Upper lobe of right lung (tissue), 1 donor: Measurements from ENCODE around the gene PAFAH1B2. TPM values are rescaled to one million over a fixed set of nuclear protein-coding genes. Genes with fewer than 3 reads are reported as not detected.
"Not testable (repeated sequence)": the region's sequence is repeated elsewhere in the genome, so short reads cannot be mapped to it uniquely, and the experiment has no call there.

Source experiments
- ATAC-seq: fragments of 200-7000 bp; cut with Tn5 transposase; one replicate; pipeline ENCODE4 v1.9.1; 2020; ENCODE audit warnings: mild to moderate bottlenecking, moderate library complexity
- DNase-seq: peaks from one replicate; pipeline ENCODE4 v3.0.0-alpha.2; 2020
- H3K27ac ChIP-seq: fragments of 200-600 bp; one replicate; pipeline ENCODE4 v1.8.0; 2022
- H3K27me3 ChIP-seq: fragments of 200-600 bp; one replicate; pipeline ENCODE4 v1.8.0; 2022; ENCODE audit warnings: mild to moderate bottlenecking
- H3K36me3 ChIP-seq: fragments of 200-600 bp; one replicate; pipeline ENCODE4 v1.8.0; 2022
- H3K4me1 ChIP-seq: fragments of 200-600 bp; one replicate; pipeline ENCODE4 v1.8.0; 2022
- H3K4me3 ChIP-seq: fragments of 200-600 bp; one replicate; pipeline ENCODE4 v1.8.0; 2022; ENCODE audit warnings: mild to moderate bottlenecking
- H3K9me3 ChIP-seq: fragments of 200-600 bp; one replicate; pipeline ENCODE4 v1.8.0; 2022
- intact Hi-C: fragments of 100-400 bp; cut with DNase I; formaldehyde crosslinking; loops from one replicate; pipeline ENCODE4 v1.11.0; 2022
- total RNA-seq: library from RNA; stranded (reverse); fragmentation: NEBNext Ultra II Directional; extraction: Animal tissue kit (Norgen Biotek cat#: 25700); gene quantifications from one replicate; pipeline ENCODE4 v1.2.1, GENCODE V29; 2021
- TF ChIP-seq, protein P1 (sequence below): fragments of 200-600 bp; IDR thresholded peaks from one replicate; pipeline ENCODE4 v1.8.0; 2022; ENCODE audit warnings: antibody characterized with exemption
- donor health status: DM: no; HTN: yes; CAD: no; lungs with severe emphysema.

Gene PAFAH1B2
- total RNA-seq, 1 donor from 2014 or later: 86.9 TPM

DNA sequence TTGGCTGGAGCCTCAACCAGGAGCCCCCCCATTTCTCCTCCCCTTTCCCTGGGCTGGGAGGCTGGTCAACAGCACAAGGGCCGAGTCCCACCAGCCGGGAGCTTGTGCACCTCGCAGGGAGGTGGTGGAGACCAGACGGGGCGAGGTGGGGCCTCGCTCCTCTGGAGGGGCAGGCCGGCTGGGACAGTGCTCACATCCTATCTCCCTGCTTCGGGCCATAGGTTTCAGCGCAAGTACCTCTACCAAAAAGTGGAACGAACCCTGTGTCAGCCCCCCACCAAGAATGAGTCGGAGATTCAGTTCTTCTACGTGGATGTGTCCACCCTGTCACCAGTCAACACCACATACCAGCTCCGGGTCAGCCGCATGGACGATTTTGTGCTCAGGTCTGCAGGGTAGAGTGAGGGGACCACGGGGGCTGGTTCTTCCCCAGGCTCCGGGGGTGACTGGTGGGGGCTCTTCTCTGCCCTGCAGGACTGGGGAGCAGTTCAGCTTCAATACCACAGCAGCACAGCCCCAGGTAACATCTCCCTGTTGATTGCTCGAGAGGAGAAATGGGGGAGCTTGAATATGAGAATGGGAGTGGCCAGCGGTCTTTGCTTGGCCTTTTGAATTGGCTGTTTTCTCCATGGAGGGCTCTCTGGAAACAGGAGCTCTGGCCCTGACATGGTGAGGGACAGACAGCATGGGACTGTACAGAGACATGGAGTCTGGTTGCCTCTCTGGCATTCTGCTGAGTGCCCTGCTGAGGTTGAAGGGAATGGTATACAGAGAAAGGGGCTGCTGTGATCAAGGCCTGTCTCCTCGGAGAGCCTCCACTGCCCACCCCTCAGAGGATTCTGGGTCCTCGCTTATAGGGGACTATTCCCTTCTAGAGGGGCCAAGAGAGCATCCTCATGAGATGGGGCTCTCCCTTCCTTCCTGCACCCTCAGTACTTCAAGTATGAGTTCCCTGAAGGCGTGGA lies 37.8 kb downstream of the PAFAH1B2 start:
- Histone ChIP-seq H3K36me3 (peaks cover 26% of the 10 kb centered on the region), H3K27me3 (no peaks in the 10 kb centered on the region), H3K4me3 (no peak overlapping the region), H3K4me1 (peaks cover 31% of the 10 kb centered on the region), H3K27ac (no peak overlapping the region), H3K9me3 (no peaks in the 10 kb centered on the region)
- intact Hi-C loops: no loop called here
- DNase-seq: no peak
- TF ChIP-seq, protein P1, sequence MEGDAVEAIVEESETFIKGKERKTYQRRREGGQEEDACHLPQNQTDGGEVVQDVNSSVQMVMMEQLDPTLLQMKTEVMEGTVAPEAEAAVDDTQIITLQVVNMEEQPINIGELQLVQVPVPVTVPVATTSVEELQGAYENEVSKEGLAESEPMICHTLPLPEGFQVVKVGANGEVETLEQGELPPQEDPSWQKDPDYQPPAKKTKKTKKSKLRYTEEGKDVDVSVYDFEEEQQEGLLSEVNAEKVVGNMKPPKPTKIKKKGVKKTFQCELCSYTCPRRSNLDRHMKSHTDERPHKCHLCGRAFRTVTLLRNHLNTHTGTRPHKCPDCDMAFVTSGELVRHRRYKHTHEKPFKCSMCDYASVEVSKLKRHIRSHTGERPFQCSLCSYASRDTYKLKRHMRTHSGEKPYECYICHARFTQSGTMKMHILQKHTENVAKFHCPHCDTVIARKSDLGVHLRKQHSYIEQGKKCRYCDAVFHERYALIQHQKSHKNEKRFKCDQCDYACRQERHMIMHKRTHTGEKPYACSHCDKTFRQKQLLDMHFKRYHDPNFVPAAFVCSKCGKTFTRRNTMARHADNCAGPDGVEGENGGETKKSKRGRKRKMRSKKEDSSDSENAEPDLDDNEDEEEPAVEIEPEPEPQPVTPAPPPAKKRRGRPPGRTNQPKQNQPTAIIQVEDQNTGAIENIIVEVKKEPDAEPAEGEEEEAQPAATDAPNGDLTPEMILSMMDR: no peak
- ATAC-seq: no peak

DNA sequence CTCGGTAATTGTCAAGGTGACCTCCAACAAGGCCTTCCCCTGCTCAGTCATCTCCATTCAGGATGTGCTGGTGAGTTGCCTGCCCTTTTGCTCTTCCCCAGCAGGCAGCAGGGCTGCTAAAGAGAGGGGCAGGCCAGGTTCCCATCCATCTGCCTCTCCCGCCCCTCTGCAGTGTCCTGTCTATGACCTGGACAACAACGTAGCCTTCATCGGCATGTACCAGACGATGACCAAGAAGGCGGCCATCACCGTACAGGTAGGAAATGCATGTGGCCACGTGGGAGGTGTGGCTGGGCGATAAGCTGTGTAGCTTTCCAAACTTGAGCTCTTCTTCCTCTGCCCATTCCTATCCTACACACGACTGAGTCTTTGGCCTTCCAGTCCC lies 38.5 kb downstream of the PAFAH1B2 start:
- Histone ChIP-seq H3K27ac (no peak overlapping the region), H3K4me1 (peaks cover 29% of the 10 kb centered on the region), H3K4me3 (no peak overlapping the region), H3K27me3 (no peaks in the 10 kb centered on the region), H3K9me3 (no peaks in the 10 kb centered on the region), H3K36me3 (peaks cover 26% of the 10 kb centered on the region)
- DNase-seq (no peak), ATAC-seq (no peak)
- TF ChIP-seq, protein P1: no peak
- intact Hi-C loops: no loop called here

DNA sequence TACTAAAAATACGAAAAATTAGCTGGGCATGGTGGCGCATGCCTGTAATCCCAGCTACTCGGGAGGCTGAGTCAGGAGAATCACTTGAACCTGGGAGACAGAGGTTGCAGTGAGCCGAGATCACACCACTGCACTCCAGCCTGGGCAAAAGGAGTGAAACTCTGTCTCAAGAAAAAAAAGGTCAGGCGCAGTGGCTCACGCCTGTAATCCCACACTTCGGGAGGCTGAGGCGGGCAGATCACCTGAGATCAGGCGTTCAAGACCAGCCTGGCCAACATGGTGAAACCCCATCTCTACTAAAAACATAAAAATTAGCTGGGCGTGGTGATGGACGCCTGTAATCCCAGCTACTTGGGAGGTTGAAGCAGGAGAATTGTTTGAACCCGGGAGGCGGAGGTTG lies 39.1 kb downstream of the PAFAH1B2 start:
- H3K4me3 ChIP-seq, ATAC-seq, DNase-seq, H3K9me3 ChIP-seq, H3K27ac ChIP-seq, intact Hi-C loops, H3K27me3 ChIP-seq: not testable (repeated sequence)
- Histone ChIP-seq H3K4me1 (peaks cover 22% of the 10 kb centered on the region), H3K36me3 (peaks cover 26% of the 10 kb centered on the region)

DNA sequence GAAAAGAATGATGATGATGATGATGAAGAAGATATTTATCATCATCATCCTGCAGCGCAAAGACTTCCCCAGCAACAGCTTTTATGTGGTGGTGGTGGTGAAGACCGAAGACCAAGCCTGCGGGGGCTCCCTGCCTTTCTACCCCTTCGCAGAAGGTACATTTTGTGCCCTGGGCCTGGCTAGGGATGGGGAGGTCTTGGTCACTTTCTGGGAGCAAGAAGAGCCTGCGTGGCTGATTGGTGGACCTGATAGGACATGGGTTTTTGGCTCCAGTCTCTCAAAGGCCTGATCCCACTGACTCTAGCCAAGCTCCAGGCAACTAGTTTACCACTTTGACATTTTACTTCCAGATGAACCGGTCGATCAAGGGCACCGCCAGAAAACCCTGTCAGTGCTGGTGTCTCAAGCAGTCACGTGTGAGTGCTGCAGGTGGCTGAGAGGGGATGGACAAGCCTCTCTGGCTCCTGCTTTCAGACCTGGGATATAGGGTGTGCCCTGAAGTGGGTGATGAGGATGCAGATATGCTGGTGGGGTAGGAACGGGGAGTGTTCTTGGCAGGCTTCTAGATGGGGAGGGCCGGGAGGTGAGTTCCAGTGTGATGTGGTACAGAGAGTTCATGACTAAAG lies 39.8 kb downstream of the PAFAH1B2 start:
- H3K27me3 ChIP-seq: no peaks in the 10 kb centered on the region
- H3K4me3 ChIP-seq: no peak overlapping the region
- DNase-seq (no peak), ATAC-seq (peak; percentile 35)
- peaks cover 22% of the 10 kb centered on the region for H3K4me1 ChIP-seq
- TF ChIP-seq, protein P1: no peak
- intact Hi-C loops: no loop called here
- H3K27ac ChIP-seq: no peak overlapping the region
- no peaks in the 10 kb centered on the region for H3K9me3 ChIP-seq
- H3K36me3 ChIP-seq: peaks cover 26% of the 10 kb centered on the region

DNA sequence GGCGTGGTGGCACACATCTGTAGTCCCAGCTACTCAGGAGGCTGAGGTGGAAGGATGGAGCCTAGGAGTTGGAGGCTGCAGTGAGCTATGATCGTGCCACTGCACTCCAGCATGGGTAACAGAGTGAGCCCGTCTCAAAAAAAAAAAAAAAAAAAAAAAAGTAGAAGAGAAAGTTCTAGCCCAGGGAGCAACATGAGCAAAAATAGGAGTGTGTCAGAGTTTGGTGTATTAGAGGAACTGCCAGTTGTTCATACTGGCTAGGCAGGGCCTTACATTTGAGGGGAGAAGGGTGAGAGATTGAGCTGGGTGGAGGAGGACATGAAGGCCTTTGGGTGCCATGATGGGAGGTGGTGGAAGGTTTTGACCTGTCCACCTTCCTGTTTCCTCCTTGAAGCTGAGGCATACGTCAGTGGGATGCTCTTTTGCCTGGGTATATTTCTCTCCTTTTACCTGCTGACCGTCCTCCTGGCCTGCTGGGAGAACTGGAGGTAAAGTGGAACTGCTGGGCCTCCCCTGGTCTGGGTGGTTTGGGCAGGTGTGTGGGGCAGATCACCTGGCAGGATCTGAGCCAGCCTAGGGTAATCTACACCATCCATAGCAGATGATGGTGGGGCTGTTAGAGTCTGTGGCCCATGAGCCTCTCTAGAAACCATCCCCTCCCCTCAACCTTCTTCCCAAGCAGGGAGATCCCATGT lies 41.8 kb downstream of the PAFAH1B2 start:
- TF ChIP-seq, protein P1: no peak
- Histone ChIP-seq H3K36me3 (peaks cover 42% of the 10 kb centered on the region), H3K4me1 (peaks cover 8% of the 10 kb centered on the region), H3K4me3 (no peak overlapping the region), H3K27me3 (no peaks in the 10 kb centered on the region), H3K9me3 (no peaks in the 10 kb centered on the region), H3K27ac (peak overlapping the region; percentile 65)
- peak; percentile 12 for ATAC-seq
- intact Hi-C loops: no loop called here
- no peak for DNase-seq

DNA sequence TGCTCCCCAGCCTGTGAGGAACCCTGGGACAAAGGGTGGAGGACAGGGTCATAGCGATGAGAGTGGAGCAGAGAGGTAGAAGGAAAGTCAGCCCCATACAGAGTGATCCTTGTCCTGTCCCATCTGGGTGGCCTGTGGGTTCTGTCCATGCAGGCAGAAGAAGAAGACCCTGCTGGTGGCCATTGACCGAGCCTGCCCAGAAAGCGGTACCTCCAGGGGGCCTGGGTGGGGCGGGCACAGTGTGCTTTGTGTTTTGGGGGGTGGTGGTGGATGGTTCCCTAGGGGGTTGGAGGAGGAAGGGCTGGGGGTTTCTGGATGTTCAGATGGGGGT lies 42.3 kb downstream of the PAFAH1B2 start:
- intact Hi-C loops: no loop called here
- TF ChIP-seq, protein P1: no peak
- no peaks in the 10 kb centered on the region for H3K27me3 ChIP-seq
- H3K36me3 ChIP-seq: peaks cover 43% of the 10 kb centered on the region
- H3K9me3 ChIP-seq: no peaks in the 10 kb centered on the region
- H3K4me3 ChIP-seq: no peak overlapping the region
- no peak for DNase-seq
- no peak for ATAC-seq
- H3K4me1 ChIP-seq: peaks cover 3% of the 10 kb centered on the region
- peak overlapping the region; percentile 65 for H3K27ac ChIP-seq
